K562 (cell line): ENCODE results near the gene GPRC5A. TPM values are rescaled to one million over a fixed set of nuclear protein-coding genes. Genes with fewer than 3 reads are reported as not detected.

Experiments used
- ATAC-seq: fragments of 200-7000 bp; cut with Tn5 transposase; 3 replicates; pipeline ENCODE4 v1.9.1; 2020; ENCODE audit warnings: moderate library complexity
- BruUV-seq: library from RNA; stranded (reverse); fragments of 400-500 nt; replicated peaks from 2 replicates; lab custom pipeline; 2021; lab: Mats Ljungman, UMichigan
- CTCF ChIA-PET: fragments of 300-600 bp; formaldehyde crosslinking; extraction: SDS; loops from one replicate; lab custom pipeline; 2021; ENCODE audit warnings: low intra/inter-chr PET ratio; lab: Yijun Ruan, JAX
- POLR2A ChIA-PET: fragments of 300-600, 350-650 bp; sonication (Branson Sonifier 250); formaldehyde crosslinking; extraction: SDS; loops from one replicate; lab custom pipeline; 2021; ENCODE audit warnings: antibody characterized with exemption, inconsistent platforms; lab: Yijun Ruan, JAX
- DNase-seq, 4 experiments: peaks; one replicate each; pipeline versions ENCODE4 v3.0.0 to v3.0.0-alpha.2; 2011 to 2018; ENCODE audit warnings: low spot score in 3 of 4, mixed read lengths in 3 of 4; ENCODE audit errors: extremely low read depth in 1 of 4
- FAIRE-seq: peaks from 2 replicates; lab custom pipeline; 2011; peaks lifted over from hg19 to GRCh38; lab: Jason Lieb, UNC
- H2AFZ ChIP-seq: 2 replicates; pipeline ENCODE4 v1.6.0; 2011; ENCODE audit warnings: low read depth, low read length, control low read depth, inconsistent platforms
- H3K27ac ChIP-seq: fragments of 200-600 bp; 3 replicates; pipeline ENCODE4 v1.8.0; 2011; ENCODE audit warnings: low read depth, mild to moderate bottlenecking, control low read depth, inconsistent platforms, low read length, moderate library complexity, mixed read lengths; ENCODE audit errors: extremely low read depth
- H3K27me3 ChIP-seq, 2 experiments: fragments of 300-600 bp in 1 of 2; 2 replicates in 1 of 2; 3 replicates in 1 of 2; pipeline versions ENCODE4 v1.6.0 to v1.8.0; 2011; ENCODE audit warnings: inconsistent platforms in 2 of 2, low read length in 2 of 2, mild to moderate bottlenecking in 1 of 2, mixed read lengths in 1 of 2, moderate library complexity in 1 of 2; ENCODE audit not compliant: control insufficient read depth in 2 of 2, insufficient read depth in 2 of 2
- H3K36me3 ChIP-seq: fragments of 300-600 bp; 3 replicates; pipeline ENCODE4 v1.8.0; 2011; ENCODE audit warnings: mild to moderate bottlenecking, low read length, inconsistent platforms; ENCODE audit not compliant: control insufficient read depth, insufficient read depth
- H3K4me1 ChIP-seq, 2 experiments: fragments of 200-600 bp in 1 of 2; replicated peaks in 1 of 2; 2 replicates in 1 of 2; 3 replicates in 1 of 2; pipeline versions ENCODE4 v1.5.1 to v1.8.0; 2011; ENCODE audit warnings: inconsistent platforms in 2 of 2, low read length in 2 of 2, mild to moderate bottlenecking in 1 of 2, mixed read lengths in 1 of 2, moderate library complexity in 1 of 2; ENCODE audit not compliant: control insufficient read depth in 2 of 2, insufficient read depth in 2 of 2
- H3K4me2 ChIP-seq: 2 replicates; pipeline ENCODE4 v1.6.1; 2011; ENCODE audit warnings: low read length, control low read depth, inconsistent platforms, mixed read lengths; ENCODE audit not compliant: insufficient read depth
- H3K4me3 ChIP-seq: fragments of 200-600 bp; sonication (generic), shearing (Covaris generic); 2 replicates; pipeline ENCODE4 v1.5.1; 2016; ENCODE audit warnings: control low read depth, inconsistent platforms
- H3K79me2 ChIP-seq: fragments of 200-600 bp; 3 replicates; pipeline ENCODE4 v1.8.0; 2011; ENCODE audit warnings: low read length, inconsistent platforms; ENCODE audit not compliant: control insufficient read depth, insufficient read depth
- H3K9ac ChIP-seq, 2 experiments: 2 replicates each; pipeline versions ENCODE4 v1.6.0 to v1.6.1; 2011; ENCODE audit warnings: low read depth in 2 of 2, low read length in 2 of 2, control low read depth in 1 of 2, inconsistent platforms in 1 of 2, mild to moderate bottlenecking in 1 of 2, mixed read lengths in 1 of 2; ENCODE audit not compliant: insufficient read depth in 1 of 2
- H3K9me1 ChIP-seq: one replicate; pipeline ENCODE4 v1.6.0; 2011; ENCODE audit warnings: inconsistent platforms, mild to moderate bottlenecking, low read length, moderate library complexity; ENCODE audit not compliant: control insufficient read depth, insufficient read depth
- H3K9me3 ChIP-seq: replicated peaks from 2 replicates; pipeline ENCODE4 v1.5.1; 2011; ENCODE audit warnings: low read depth, low read length, inconsistent platforms; ENCODE audit not compliant: control insufficient read depth, insufficient read depth
- H4K20me1 ChIP-seq: replicated peaks from 2 replicates; pipeline ENCODE4 v1.6.1; 2011; ENCODE audit warnings: low read length, inconsistent platforms, mixed read lengths; ENCODE audit not compliant: control insufficient read depth, insufficient read depth
- GMEB1 ChIP-seq: fragments of 250-450 bp; sonication (Bioruptor Pico); IDR thresholded peaks from 2 replicates; pipeline ENCODE4 v1.4.0; 2020; ENCODE audit warnings: mild to moderate bottlenecking
- PTBP1 ChIP-seq: fragments of 200-400 bp; formaldehyde crosslinking; IDR thresholded peaks from 2 replicates; pipeline ENCODE4 v1.6.1; 2017; ENCODE audit warnings: low read depth, low read length
- RBM39 ChIP-seq: fragments of 200-400 bp; formaldehyde crosslinking; optimal IDR thresholded peaks from 2 replicates; pipeline ENCODE3; 2018; ENCODE audit warnings: low read depth, low read length
- ZNF431 ChIP-seq: sonication (generic); formaldehyde crosslinking; IDR thresholded peaks from 2 replicates; pipeline ENCODE4 v1.8.0; 2022; ENCODE audit warnings: mild to moderate bottlenecking, missing genetic modification reagents
- WGBS: fragments of 100-300 bp; shearing (Covaris generic); methylation state at CpG from one replicate; pipeline ENCODE4 v1.1.6; 2016; ENCODE audit warnings: low coverage, mixed read lengths; ENCODE audit not compliant: insufficient coverage; ENCODE audit errors: missing lambda C conversion rate; 5-methylcytosine and 5-hydroxymethylcytosine counted together
- in situ Hi-C: fragments of 300-500 bp; cut with MboI; formaldehyde crosslinking; loops from 4 replicates; pipeline ENCODE4 v1.15.0; 2018; ENCODE audit warnings: inconsistent platforms, mixed read lengths
- intact Hi-C: fragments of 100-400 bp; cut with micrococcal nuclease; formaldehyde crosslinking; loops from 2 replicates; pipeline ENCODE4 v1.14.2; 2022
- polyA plus RNA-seq, 8 experiments: library from polyadenylated mRNA; depleted of rRNA in 4 of 8; stranded (reverse) in 5 of 8; unstranded in 3 of 8; fragments of >200 nt; fragmentation: Nextera tagmentation in 2 of 8; fragmentation: Illumina TruSeq in 1 of 8; extraction: Ambion mirVana in 2 of 8; extraction: Trizol in 1 of 8; gene quantifications; 2 replicates each; pipeline versions ENCODE4 v1.2.1 to v1.2.3, GENCODE V29; 2011 to 2014; ENCODE audit warnings: inconsistent platforms in 1 of 8, missing spikeins in 1 of 8
- total RNA-seq, 7 experiments: library from RNA; depleted of rRNA in 6 of 7; stranded (reverse); fragments of >200 nt in 6 of 7; fragmentation: Illumina TruSeq in 2 of 7; extraction: Trizol in 2 of 7; gene quantifications; 2 replicates each; pipeline versions ENCODE4 v1.2.1 to v1.2.3, GENCODE V29; 2011 to 2021; ENCODE audit warnings: low replicate concordance in 1 of 7
- TF ChIP-seq, protein P1 (sequence below): IDR thresholded peaks from 2 replicates; pipeline ENCODE4 v1.6.1; 2014; ENCODE audit warnings: antibody characterized with exemption

The GPRC5A gene
- total and polyA plus RNA-seq, 9 of the 15 experiments (the other 6 are each of a cell fraction or from before 2014, with no cell fraction given) = 0.01 to 0.64 (median 0.08) TPM; not detected in 6

GRCh38 chr12:12919666-12920435, 28.5 kb downstream of the GPRC5A start:
- Histone ChIP-seq H3K4me1 (no peaks in the 10 kb centered on the region; a peak in 1 of 5 replicates), H2AFZ (no peak overlapping the region), H3K9ac (no peak overlapping the region), H3K27ac (no peak overlapping the region), H3K27me3 (peaks cover 0 to 6% of the 10 kb centered on the region in 2 experiments; a peak in 1 of 5 replicates), H3K9me1 (no peaks in the 10 kb centered on the region), H3K79me2 (no peaks in the 10 kb centered on the region), H3K36me3 (no peaks in the 10 kb centered on the region), H3K4me3 (no peak overlapping the region), H3K4me2 (no peak overlapping the region), H4K20me1 (no peaks in the 10 kb centered on the region)
- no TSS peak for BruUV-seq
- FAIRE-seq (no peak), DNase-seq (no peak), ATAC-seq (no peak)
- 15% methylated on average over 5 of the region's 5 CpGs for WGBS
- in situ Hi-C loops (loop anchor here (5.0 kb wide), 1 partner anchor 292 kb away; no protein-coding TSS in a partner anchor), intact Hi-C loops (loop anchor here (10.0 kb wide), 1 partner anchor 175 kb away; no protein-coding TSS in a partner anchor)
- POLR2A ChIA-PET = interaction anchor here (0.9 kb wide), 1 partner anchor 11 kb away, joined by 3 read pairs; no protein-coding TSS in a partner anchor
- CTCF ChIA-PET = no interaction called here
- no peak for TF ChIP-seq PTBP1
- no peak for TF ChIP-seq ZNF431 (CRISPR knock-in tag)
- no peak for TF ChIP-seq RBM39
- TF ChIP-seq, protein P1, sequence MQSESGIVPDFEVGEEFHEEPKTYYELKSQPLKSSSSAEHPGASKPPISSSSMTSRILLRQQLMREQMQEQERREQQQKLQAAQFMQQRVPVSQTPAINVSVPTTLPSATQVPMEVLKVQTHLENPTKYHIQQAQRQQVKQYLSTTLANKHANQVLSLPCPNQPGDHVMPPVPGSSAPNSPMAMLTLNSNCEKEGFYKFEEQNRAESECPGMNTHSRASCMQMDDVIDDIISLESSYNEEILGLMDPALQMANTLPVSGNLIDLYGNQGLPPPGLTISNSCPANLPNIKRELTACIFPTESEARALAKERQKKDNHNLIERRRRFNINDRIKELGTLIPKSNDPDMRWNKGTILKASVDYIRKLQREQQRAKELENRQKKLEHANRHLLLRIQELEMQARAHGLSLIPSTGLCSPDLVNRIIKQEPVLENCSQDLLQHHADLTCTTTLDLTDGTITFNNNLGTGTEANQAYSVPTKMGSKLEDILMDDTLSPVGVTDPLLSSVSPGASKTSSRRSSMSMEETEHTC = no peak
- no peak for TF ChIP-seq GMEB1 (CRISPR knock-in tag)
- TF ChIP-seq, all 486 proteins: peak for 0
- no peaks in the 10 kb centered on the region for H3K9me3 ChIP-seq
